K562 (cell line): Measurements from ENCODE around the gene GPR21. TPM values are rescaled to one million over a fixed set of nuclear protein-coding genes. Genes with fewer than 3 reads are reported as not detected.

Source experiments
- C11orf30 ChIP-seq: fragments of 450-650 bp; IDR thresholded peaks from 2 replicates; pipeline ENCODE4 v1.6.1; 2016; ENCODE audit warnings: low read depth, mild to moderate bottlenecking
- CBX8 ChIP-seq: fragments of 200-600 bp; sonication (generic); IDR thresholded peaks from 2 replicates; pipeline ENCODE4 v1.6.1; 2012; ENCODE audit warnings: borderline replicate concordance, mixed run types, low read depth, mild to moderate bottlenecking, moderate library complexity, mixed read lengths, low read length, control low read depth, inconsistent platforms; ENCODE audit not compliant: poor library complexity, severe bottlenecking; ENCODE audit errors: extremely low read depth
- CHD1 ChIP-seq: fragments of 200-600 bp; sonication (generic); IDR thresholded peaks from one replicate; pipeline ENCODE4 v1.6.1; 2012; ENCODE audit warnings: mild to moderate bottlenecking, moderate library complexity, low read length, inconsistent platforms
- PTTG1 ChIP-seq: fragments of 450-650 bp; IDR thresholded peaks from 2 replicates; pipeline ENCODE4 v1.6.1; 2016; ENCODE audit warnings: low read depth, mild to moderate bottlenecking, missing genetic modification characterization, missing compliant biosample characterization
- RBM22 ChIP-seq: fragments of 200-400 bp; formaldehyde crosslinking; IDR thresholded peaks from 2 replicates; pipeline ENCODE4 v1.6.1; 2018; ENCODE audit warnings: low read length, low read depth; ENCODE audit not compliant: poor library complexity, severe bottlenecking
- RNF2 ChIP-seq: sonication (generic); IDR thresholded peaks from 2 replicates; pipeline ENCODE4 v1.6.1; 2016
- TAF9B ChIP-seq: fragments of 450-650 bp; IDR thresholded peaks from 2 replicates; pipeline ENCODE4 v1.6.1; 2018; ENCODE audit warnings: mild to moderate bottlenecking; ENCODE audit not compliant: partially characterized antibody
- ZHX1 ChIP-seq: fragments of 150-350 bp; conservative IDR thresholded peaks from 2 replicates; pipeline ENCODE4 v1.6.1; 2014; ENCODE audit warnings: low read length
- polyA plus RNA-seq, 8 experiments: library from polyadenylated mRNA; depleted of rRNA in 4 of 8; stranded (reverse) in 5 of 8; unstranded in 3 of 8; fragments of >200 nt; fragmentation: Nextera tagmentation in 2 of 8; fragmentation: Illumina TruSeq in 1 of 8; extraction: Ambion mirVana in 2 of 8; extraction: Trizol in 1 of 8; gene quantifications; 2 replicates each; pipeline versions ENCODE4 v1.2.1 to v1.2.3, GENCODE V29; 2011 to 2014; ENCODE audit warnings: inconsistent platforms in 1 of 8, missing spikeins in 1 of 8
- total RNA-seq, 7 experiments: library from RNA; depleted of rRNA in 6 of 7; stranded (reverse); fragments of >200 nt in 6 of 7; fragmentation: Illumina TruSeq in 2 of 7; extraction: Trizol in 2 of 7; gene quantifications; 2 replicates each; pipeline versions ENCODE4 v1.2.1 to v1.2.3, GENCODE V29; 2011 to 2021; ENCODE audit warnings: low replicate concordance in 1 of 7
- TF ChIP-seq, protein P1 (sequence below): fragments of 450-650 bp; IDR thresholded peaks from 2 replicates; pipeline ENCODE4 v1.6.1; 2018; ENCODE audit not compliant: partially characterized antibody
- TF ChIP-seq, protein P2 (sequence below): fragments of 250-450 bp; sonication (Bioruptor Pico); IDR thresholded peaks from 2 replicates; pipeline ENCODE4 v1.6.1; 2021; ENCODE audit warnings: mild to moderate bottlenecking

GPR21 gene
- total and polyA plus RNA-seq, 9 of the 15 experiments (the other 6 are each of a cell fraction or from before 2014, with no cell fraction given) = 0.16 to 0.83 (median 0.36) TPM; not detected in 6

- TF ChIP-seq ZHX1 = no peak
- TF ChIP-seq PTTG1 (tag) = no peak
- TF ChIP-seq TAF9B = no peak
- no peak for TF ChIP-seq RBM22
- no peak for TF ChIP-seq CBX8
- TF ChIP-seq, protein P1, sequence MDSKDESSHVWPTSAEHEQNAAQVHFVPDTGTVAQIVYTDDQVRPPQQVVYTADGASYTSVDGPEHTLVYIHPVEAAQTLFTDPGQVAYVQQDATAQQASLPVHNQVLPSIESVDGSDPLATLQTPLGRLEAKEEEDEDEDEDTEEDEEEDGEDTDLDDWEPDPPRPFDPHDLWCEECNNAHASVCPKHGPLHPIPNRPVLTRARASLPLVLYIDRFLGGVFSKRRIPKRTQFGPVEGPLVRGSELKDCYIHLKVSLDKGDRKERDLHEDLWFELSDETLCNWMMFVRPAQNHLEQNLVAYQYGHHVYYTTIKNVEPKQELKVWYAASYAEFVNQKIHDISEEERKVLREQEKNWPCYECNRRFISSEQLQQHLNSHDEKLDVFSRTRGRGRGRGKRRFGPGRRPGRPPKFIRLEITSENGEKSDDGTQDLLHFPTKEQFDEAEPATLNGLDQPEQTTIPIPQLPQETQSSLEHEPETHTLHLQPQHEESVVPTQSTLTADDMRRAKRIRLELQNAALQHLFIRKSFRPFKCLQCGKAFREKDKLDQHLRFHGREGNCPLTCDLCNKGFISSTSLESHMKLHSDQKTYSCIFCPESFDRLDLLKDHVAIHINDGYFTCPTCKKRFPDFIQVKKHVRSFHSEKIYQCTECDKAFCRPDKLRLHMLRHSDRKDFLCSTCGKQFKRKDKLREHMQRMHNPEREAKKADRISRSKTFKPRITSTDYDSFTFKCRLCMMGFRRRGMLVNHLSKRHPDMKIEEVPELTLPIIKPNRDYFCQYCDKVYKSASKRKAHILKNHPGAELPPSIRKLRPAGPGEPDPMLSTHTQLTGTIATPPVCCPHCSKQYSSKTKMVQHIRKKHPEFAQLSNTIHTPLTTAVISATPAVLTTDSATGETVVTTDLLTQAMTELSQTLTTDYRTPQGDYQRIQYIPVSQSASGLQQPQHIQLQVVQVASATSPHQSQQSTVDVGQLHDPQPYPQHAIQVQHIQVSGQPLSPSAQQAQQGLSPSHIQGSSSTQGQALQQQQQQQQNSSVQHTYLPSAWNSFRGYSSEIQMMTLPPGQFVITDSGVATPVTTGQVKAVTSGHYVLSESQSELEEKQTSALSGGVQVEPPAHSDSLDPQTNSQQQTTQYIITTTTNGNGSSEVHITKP = no peak
- TF ChIP-seq, protein P2, sequence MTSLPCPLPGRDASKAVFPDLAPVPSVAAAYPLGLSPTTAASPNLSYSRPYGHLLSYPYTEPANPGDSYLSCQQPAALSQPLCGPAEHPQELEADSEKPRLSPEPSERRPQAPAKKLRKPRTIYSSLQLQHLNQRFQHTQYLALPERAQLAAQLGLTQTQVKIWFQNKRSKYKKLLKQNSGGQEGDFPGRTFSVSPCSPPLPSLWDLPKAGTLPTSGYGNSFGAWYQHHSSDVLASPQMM (CRISPR knock-in tag) = no peak
- TF ChIP-seq C11orf30 = no peak
- no peak for TF ChIP-seq CHD1
- TF ChIP-seq RNF2 = no peak
- TF ChIP-seq, all 486 proteins: peak for 0
Observed at GRCh38 chr9:123016631-123017030, 16.8 kb upstream of the GPR21 start (continued).
